HepG2 (cell line): Measurements from ENCODE around the gene MYO1G. TPM values are rescaled to one million over a fixed set of nuclear protein-coding genes. Genes with fewer than 3 reads are reported as not detected.

Source experiments
- ATAC-seq: fragments of 200-7000 bp; cut with Tn5 transposase; 3 replicates; pipeline ENCODE4 v1.9.1; 2020; ENCODE audit warnings: mild to moderate bottlenecking, moderate library complexity
- BruUV-seq: library from RNA; stranded (reverse); fragments of 400-500 nt; replicated peaks from 2 replicates; lab custom pipeline; 2021; lab: Mats Ljungman, UMichigan
- CTCF ChIA-PET: fragments of 300-600 bp; formaldehyde crosslinking; extraction: SDS; loops from one replicate; lab custom pipeline; 2021; ENCODE audit warnings: low total read pairs, inconsistent platforms, low intra/inter-chr PET ratio; lab: Yijun Ruan, JAX
- POLR2A ChIA-PET: fragments of 350-600 bp; sonication (Branson Sonifier 250); formaldehyde crosslinking; loops from one replicate; lab custom pipeline; 2020; ENCODE audit warnings: antibody characterized with exemption, inconsistent platforms; lab: Yijun Ruan, JAX
- DNase-seq: peaks from one replicate; pipeline ENCODE4 v3.0.0-alpha.2; 2015; ENCODE audit warnings: low spot score
- FAIRE-seq: peaks from 3 replicates; lab custom pipeline; 2011; peaks lifted over from hg19 to GRCh38; lab: Jason Lieb, UNC
- H2AFZ ChIP-seq: one replicate; pipeline ENCODE4 v1.6.1; 2011; ENCODE audit warnings: low read length, inconsistent platforms
- H3K27ac ChIP-seq: fragments of 300-600 bp; 3 replicates; pipeline ENCODE4 v1.8.0; 2011; ENCODE audit warnings: mixed run types, mild to moderate bottlenecking, mixed read lengths, low read length, inconsistent platforms; ENCODE audit not compliant: insufficient read depth; ENCODE audit errors: extremely low read length
- H3K27me3 ChIP-seq, 2 experiments: fragments of 200-600 bp in 1 of 2; 2 replicates in 1 of 2; 3 replicates in 1 of 2; pipeline versions ENCODE4 v1.6.0 to v1.8.0; 2011; ENCODE audit warnings: low read length in 2 of 2, mild to moderate bottlenecking in 2 of 2, moderate library complexity in 2 of 2, inconsistent platforms in 1 of 2; ENCODE audit not compliant: insufficient read depth in 2 of 2, control insufficient read depth in 1 of 2
- H3K36me3 ChIP-seq, 2 experiments: fragments of 200-600 bp in 1 of 2; replicated peaks in 1 of 2; 2 replicates in 1 of 2; 3 replicates in 1 of 2; pipeline versions ENCODE4 v1.5.1 to v1.8.0; 2011; ENCODE audit warnings: low read length in 2 of 2, inconsistent platforms in 1 of 2; ENCODE audit not compliant: insufficient read depth in 2 of 2, control insufficient read depth in 1 of 2
- H3K4me1 ChIP-seq: 2 replicates; pipeline ENCODE4 v1.5.1; 2012; ENCODE audit warnings: low read length, inconsistent platforms; ENCODE audit not compliant: insufficient read depth
- H3K4me2 ChIP-seq: 2 replicates; pipeline ENCODE4 v1.6.0; 2011; ENCODE audit warnings: low read depth, low read length, inconsistent platforms
- H3K4me3 ChIP-seq, 3 experiments: fragments of 200-600 bp in 1 of 3; sonication (generic), shearing (Covaris generic) in 1 of 3; replicated peaks in 1 of 3; 2 replicates each; pipeline ENCODE4 v1.5.1; 2011 to 2016; ENCODE audit warnings: low read length in 3 of 3, inconsistent platforms in 2 of 3, low read depth in 2 of 3, mild to moderate bottlenecking in 2 of 3, control low read depth in 1 of 3, mixed read lengths in 1 of 3; ENCODE audit not compliant: insufficient read depth in 1 of 3
- H3K79me2 ChIP-seq: one replicate; pipeline ENCODE4 v1.6.1; 2011; ENCODE audit warnings: low read length, inconsistent platforms; ENCODE audit not compliant: insufficient read depth
- H3K9ac ChIP-seq: 2 replicates; pipeline ENCODE4 v1.6.0; 2011; ENCODE audit warnings: mild to moderate bottlenecking, low read depth, low read length, inconsistent platforms; ENCODE audit not compliant: insufficient read depth
- H3K9me3 ChIP-seq: 2 replicates; pipeline ENCODE4 v1.5.1; 2012; ENCODE audit warnings: mild to moderate bottlenecking, low read length
- H4K20me1 ChIP-seq: 2 replicates; pipeline ENCODE4 v1.6.0; 2011; ENCODE audit warnings: inconsistent platforms, mild to moderate bottlenecking, low read length, moderate library complexity; ENCODE audit not compliant: insufficient read depth
- MZF1 ChIP-seq: sonication (generic); formaldehyde crosslinking; IDR thresholded peaks from 2 replicates; pipeline ENCODE4 v1.8.1; 2023; ENCODE audit warnings: mild to moderate bottlenecking, missing genetic modification reagents, borderline replicate concordance
- NFE2L1 ChIP-seq: sonication (generic); formaldehyde crosslinking; IDR thresholded peaks from 2 replicates; pipeline ENCODE4 v1.4.0; 2020; ENCODE audit warnings: missing genetic modification reagents, mild to moderate bottlenecking, borderline replicate concordance
- STAT5B ChIP-seq: sonication (generic); formaldehyde crosslinking; IDR thresholded peaks from 2 replicates; pipeline ENCODE4 v1.4.0; 2020; ENCODE audit warnings: missing genetic modification reagents
- ZNF839 ChIP-seq: sonication (generic); formaldehyde crosslinking; IDR thresholded peaks from 2 replicates; pipeline ENCODE4 v1.4.0; 2020; ENCODE audit warnings: missing genetic modification reagents, mild to moderate bottlenecking, borderline replicate concordance
- ZSCAN12 ChIP-seq: sonication (generic); formaldehyde crosslinking; IDR thresholded peaks from 2 replicates; pipeline ENCODE4 v1.9.0; 2021; ENCODE audit warnings: mild to moderate bottlenecking, missing genetic modification reagents
- WGBS: methylation state at CpG from one replicate; pipeline ENCODE4 v1.1.6; 2017; ENCODE audit warnings: low lambda C conversion rate; 5-methylcytosine and 5-hydroxymethylcytosine counted together
- in situ Hi-C: cut with HindIII; loops from 2 replicates; pipeline ENCODE4 v1.10.0; 2017; ENCODE audit warnings: low pct_unique_long_range_greater_than_20kb; ENCODE audit not compliant: extremely low pct_ligation_motif_present
- intact Hi-C: fragments of 100-400 bp; cut with micrococcal nuclease; formaldehyde crosslinking; loops from one replicate; pipeline ENCODE4 v1.10.0; 2022; ENCODE audit not compliant: unreplicated experiment
- polyA plus RNA-seq, 8 experiments: library from polyadenylated mRNA; depleted of rRNA in 3 of 8; stranded (reverse) in 7 of 8; unstranded in 1 of 8; fragments of >200 nt; fragmentation: Illumina TruSeq in 4 of 8; extraction: Trizol in 4 of 8; gene quantifications; 2 replicates each; pipeline versions ENCODE4 v1.2.1 to v1.2.3, GENCODE V29; 2011 to 2016; ENCODE audit warnings: low read depth in 4 of 8, missing spikeins in 1 of 8, mixed read lengths in 1 of 8; ENCODE audit not compliant: insufficient read depth in 1 of 8
- total RNA-seq, 5 experiments: library from RNA; depleted of rRNA; stranded (reverse); fragments of >200 nt; fragmentation: Illumina TruSeq; extraction: Trizol; gene quantifications; 2 replicates each; pipeline ENCODE4 v1.2.3, GENCODE V29; 2016; ENCODE audit warnings: low read depth in 1 of 5
- TF ChIP-seq, protein P1 (sequence below): sonication (generic); formaldehyde crosslinking; IDR thresholded peaks from 2 replicates; pipeline ENCODE4 v1.9.0; 2021; ENCODE audit warnings: missing genetic modification reagents, borderline replicate concordance

Gene MYO1G
- total and polyA plus RNA-seq, 2 of the 13 experiments (the other 11 are each of a cell fraction or from before 2014, with no cell fraction given) = 0.29 to 1.1 TPM

DNA sequence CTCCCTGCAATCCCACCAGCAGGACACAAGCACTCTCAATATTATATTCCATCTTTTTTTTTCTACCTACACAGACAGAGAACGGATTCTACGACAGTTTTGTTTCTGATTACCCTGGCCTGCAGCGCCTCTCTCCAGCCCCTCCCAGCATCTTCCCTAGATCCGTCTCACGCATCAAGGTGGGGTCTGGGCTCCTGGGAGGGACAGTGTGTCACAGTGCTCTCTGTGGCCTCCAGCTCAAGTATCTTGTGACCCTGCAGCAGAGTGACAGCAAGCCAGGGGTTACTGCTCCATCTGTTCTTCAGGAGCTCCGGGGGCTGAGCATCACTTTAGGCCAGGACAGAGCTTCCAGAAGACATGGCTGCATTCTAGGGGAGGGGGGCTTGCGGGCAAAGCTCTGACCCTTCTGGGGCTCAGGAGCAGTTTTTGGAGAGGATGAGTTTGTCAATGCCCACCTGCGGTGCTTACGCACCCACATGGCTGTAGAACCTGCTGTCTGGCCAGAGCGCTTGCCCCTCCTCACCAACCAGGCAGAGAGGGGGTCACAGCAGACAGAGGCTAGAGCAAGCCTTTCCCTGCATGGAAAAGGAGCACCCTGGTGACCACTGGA lies 22.6 kb downstream of the MYO1G start (continued):
- TF ChIP-seq, protein P1, sequence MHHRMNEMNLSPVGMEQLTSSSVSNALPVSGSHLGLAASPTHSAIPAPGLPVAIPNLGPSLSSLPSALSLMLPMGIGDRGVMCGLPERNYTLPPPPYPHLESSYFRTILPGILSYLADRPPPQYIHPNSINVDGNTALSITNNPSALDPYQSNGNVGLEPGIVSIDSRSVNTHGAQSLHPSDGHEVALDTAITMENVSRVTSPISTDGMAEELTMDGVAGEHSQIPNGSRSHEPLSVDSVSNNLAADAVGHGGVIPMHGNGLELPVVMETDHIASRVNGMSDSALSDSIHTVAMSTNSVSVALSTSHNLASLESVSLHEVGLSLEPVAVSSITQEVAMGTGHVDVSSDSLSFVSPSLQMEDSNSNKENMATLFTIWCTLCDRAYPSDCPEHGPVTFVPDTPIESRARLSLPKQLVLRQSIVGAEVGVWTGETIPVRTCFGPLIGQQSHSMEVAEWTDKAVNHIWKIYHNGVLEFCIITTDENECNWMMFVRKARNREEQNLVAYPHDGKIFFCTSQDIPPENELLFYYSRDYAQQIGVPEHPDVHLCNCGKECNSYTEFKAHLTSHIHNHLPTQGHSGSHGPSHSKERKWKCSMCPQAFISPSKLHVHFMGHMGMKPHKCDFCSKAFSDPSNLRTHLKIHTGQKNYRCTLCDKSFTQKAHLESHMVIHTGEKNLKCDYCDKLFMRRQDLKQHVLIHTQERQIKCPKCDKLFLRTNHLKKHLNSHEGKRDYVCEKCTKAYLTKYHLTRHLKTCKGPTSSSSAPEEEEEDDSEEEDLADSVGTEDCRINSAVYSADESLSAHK = no peak
- TF ChIP-seq ZSCAN12 (no peak), ZNF839 (no peak), MZF1 (CRISPR knock-in tag) (no peak)

DNA sequence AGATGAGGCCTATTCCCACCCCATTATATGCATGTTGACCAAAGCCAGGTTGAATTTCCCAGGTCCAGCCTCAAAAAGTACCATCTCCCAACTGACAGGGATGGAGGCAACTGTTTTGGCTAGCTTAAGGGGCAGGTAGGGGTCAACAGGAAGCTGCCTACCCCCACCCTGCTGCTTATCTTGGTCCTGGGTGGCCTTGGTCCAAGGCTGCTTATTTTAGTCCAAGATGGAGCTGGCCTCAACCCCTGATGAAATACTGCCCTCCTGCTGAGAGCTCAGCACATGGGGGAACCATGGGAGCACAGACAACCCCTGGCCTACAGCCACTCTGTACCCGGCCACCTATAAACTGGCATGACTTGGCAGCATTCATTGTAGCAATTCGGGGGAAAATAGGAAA lies 23.1 kb downstream of the MYO1G start:
- ATAC-seq = no peak
- POLR2A ChIA-PET = no interaction called here

More for the DNA sequence above, 23.1 kb downstream of the MYO1G start:
- Histone ChIP-seq H4K20me1 (no peaks in the 10 kb centered on the region), H3K9ac (no peak overlapping the region), H3K27me3 (peaks cover 1 to 3% of the 10 kb centered on the region in 2 experiments; a peak in 2 of 5 replicates), H3K4me2 (no peak overlapping the region), H3K79me2 (no peaks in the 10 kb centered on the region), H3K27ac (no peak overlapping the region), H3K9me3 (no peaks in the 10 kb centered on the region), H3K4me1 (no peaks in the 10 kb centered on the region), H3K4me3 (no peak overlapping the region), H3K36me3 (no peaks in the 10 kb centered on the region), H2AFZ (no peak overlapping the region)
- CTCF ChIA-PET = no interaction called here
- DNase-seq = no peak
- FAIRE-seq = no peak
- intact Hi-C loops = no loop called here
- in situ Hi-C loops = loop anchor here (25.0 kb wide), 1 partner anchor 307 kb away; no protein-coding TSS in a partner anchor
- WGBS = 0% methylated on average over 2 of the region's 2 CpGs
- no TSS peak for BruUV-seq
- TF ChIP-seq NFE2L1 (no peak), STAT5B (CRISPR knock-in tag) (no peak)
